Measurements from ENCODE around the gene SLC37A1. TPM values are rescaled to one million over a fixed set of nuclear protein-coding genes. Genes with fewer than 3 reads are reported as not detected.

Gene SLC37A1
- total RNA-seq, 1 donor from 2014 or later, result 6.7 TPM

DNA sequence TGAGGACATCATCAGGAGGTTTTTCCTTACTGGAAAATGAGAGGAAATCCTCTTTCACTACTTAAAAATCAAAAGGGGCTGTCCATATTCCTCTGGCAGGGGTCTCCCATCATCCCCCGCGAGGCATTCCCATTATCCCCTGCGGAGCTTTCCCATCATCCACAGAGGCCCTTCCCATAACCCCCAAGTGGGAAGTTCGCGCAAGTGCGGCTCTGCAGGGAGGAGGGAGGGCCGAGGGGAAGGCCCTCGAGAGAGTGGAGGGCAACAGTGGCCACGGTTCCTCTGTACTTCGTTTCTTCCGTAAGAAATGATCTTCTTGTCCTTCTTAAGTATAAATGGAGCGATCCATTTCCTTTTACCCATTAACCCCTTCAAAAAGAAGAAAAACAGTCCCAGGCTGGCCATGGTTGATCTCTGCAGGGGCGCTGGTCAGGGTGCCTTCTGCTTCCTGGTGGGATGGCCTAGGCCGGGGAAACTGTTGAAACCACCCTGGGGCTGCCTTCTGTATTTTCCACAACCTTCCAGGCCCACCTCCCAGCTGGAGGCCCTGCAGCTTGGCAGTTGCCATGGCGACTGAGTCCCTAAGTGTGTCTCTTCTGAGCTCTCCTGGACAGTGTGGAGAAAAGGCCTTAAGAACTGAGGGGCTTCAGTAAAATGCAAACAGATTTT, 14.1 kb upstream of the SLC37A1 start:
- intact Hi-C loops (cut with DNase I), result loop anchor here (10.0 kb wide), 1 partner anchor 355 kb away; no protein-coding TSS in a partner anchor
- DNase-seq (ENCODE audit: low spot score), result no peak

DNA sequence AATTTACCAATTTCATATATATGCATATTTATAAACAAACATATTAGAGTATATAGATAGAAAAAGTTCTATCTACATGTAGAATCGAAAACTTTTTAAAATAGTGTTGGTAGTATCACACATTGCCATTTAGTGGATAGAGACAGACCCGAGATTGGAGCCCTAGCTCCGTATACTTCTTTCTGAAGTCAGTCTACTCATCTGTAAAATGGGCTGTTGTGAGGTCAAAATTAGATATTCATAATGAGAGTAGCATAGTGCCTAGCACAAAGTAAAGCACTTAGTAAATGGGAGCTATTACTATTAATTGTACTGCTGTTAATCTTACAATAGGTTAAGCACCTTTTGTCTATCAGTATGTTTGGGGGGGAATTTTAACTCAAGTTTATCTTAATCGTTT, 13.4 kb upstream of the SLC37A1 start:
- intact Hi-C loops (cut with DNase I), result no loop called here
- DNase-seq (ENCODE audit: low spot score), result no peak

DNA sequence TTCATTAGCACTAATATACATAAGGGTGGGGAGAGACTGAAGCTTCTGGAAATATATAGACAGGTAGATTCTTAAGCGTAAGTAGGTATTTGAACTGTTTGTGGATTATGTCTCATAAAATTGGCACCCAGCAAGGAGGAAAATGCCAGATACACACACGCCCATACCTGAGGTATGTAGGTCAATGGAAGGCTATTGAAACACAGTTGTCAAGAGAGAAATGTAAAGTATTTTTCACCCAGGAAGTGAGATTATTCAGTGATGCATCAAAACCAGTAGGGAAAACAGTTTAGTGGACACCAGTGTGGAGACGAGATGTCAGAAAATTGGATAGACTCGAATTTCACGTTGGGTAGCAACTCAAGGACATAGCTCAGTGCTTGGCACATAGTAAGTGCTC, 12.9 kb upstream of the SLC37A1 start:
- DNase-seq (ENCODE audit: low spot score), result no peak
- intact Hi-C loops (cut with DNase I), result no loop called here

DNA sequence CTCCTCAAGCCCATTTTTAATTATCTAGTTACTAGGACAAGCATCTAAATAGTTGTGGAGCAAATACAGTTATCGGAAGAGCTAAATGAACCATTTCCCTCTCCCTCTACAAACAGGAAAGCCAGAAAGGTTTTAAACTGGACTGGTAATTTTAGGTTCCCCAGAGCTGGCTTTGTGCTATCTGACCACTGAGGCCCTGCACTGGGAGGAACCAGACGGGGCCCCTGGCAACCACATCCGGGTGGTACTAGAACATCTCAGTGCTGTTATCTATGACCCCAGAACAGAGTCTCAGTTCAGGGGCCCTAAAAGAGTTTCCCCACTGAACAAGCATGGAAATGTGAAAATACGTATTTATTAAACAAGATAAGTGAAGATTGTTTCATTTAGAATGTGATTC, 9.9 kb upstream of the SLC37A1 start:
- no peak for DNase-seq (ENCODE audit: low spot score)
- intact Hi-C loops (cut with DNase I), result no loop called here

DNA sequence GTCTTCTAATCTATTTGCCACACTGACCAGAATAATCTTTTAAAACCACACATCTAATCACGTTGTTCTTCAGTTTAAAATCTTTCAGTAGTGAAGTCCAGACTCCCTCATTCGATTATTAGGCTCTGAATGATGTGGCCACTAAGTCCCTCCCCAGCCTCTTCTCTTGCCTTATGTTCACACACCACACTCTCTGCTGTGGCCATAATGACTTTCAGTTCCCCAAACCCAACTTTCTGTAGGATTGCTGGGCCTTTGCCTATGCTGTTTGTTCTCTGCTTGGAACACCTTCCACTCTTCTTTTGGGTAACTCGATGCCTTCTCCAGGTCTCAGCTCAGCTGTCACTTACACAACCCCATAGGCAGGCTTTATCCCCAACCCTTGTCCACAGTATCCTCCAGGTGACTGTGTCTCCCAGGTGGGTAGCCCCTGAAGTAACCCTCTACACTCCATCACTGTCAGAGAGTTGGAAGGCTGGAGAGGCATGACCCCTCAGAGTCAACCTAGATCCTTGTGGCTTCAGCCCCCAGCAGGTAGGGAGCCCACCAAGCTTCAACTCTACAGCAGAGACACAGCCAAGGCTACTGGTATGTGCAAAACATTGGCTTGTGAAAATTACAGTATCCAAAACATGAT, 8.4 kb upstream of the SLC37A1 start:
- intact Hi-C loops (cut with DNase I), result no loop called here
- no peak for DNase-seq (ENCODE audit: low spot score)

DNA sequence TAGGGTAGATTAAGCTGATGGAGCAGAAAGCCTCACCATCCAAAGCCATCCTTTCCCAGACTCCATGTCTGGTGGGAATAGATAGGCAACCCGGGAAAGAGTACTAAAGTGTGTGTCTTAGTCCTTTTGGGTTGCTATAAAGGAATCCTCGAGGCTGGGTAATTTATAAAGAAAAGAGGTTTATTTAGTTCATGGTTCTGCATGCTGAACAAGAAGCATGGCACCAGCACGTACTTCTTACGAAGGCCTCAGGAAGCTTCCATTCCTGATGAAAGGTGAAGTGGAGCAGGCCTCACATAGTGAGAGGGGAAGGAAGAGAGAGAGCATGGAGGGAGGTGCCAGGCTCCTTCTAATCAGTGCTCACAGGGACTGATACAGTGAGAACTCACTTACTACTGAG, 6.2 kb upstream of the SLC37A1 start:
- no peak for DNase-seq (ENCODE audit: low spot score)
- intact Hi-C loops (cut with DNase I), result no loop called here

DNA sequence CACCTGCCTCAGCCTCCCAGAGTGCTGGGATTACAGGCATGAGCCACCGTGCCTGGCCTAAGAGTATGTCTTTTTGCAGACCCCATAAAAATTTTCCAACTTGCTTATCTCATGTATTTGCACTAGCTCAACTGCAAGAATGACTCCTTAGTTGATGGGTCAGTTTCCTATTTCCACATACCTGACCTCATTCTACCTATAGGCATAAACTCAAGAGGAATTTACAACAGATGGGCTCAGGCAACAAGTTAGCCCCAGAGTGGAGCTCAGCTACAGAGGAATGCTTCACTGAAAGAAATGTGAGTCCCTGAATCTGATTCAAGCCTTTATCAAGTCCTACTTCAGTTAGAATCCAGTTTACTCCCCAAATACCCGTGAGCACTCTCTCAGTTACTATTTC, 5.3 kb upstream of the SLC37A1 start:
- intact Hi-C loops (cut with DNase I), result no loop called here
- no peak for DNase-seq (ENCODE audit: low spot score)

DNA sequence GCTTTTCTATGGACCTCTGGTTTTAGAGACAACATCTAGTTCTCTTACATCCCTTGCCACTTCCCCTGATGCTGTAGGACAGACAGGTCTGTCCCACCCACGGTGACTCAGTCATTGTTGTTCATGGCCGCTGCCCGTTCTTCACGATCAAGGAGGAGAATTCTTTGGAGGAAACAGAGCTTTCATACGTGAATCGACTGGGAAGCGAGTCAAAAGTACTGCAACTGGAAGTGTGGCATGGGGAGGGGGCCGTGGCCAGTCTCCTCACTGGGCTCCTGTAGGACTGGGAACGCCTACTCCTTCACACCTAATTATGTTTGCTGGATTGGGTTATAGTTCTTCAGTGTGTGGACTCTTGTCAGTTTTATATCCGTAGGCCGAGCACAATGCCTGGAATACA, 4.4 kb upstream of the SLC37A1 start:
- intact Hi-C loops (cut with DNase I), result no loop called here
- no peak for DNase-seq (ENCODE audit: low spot score)

DNA sequence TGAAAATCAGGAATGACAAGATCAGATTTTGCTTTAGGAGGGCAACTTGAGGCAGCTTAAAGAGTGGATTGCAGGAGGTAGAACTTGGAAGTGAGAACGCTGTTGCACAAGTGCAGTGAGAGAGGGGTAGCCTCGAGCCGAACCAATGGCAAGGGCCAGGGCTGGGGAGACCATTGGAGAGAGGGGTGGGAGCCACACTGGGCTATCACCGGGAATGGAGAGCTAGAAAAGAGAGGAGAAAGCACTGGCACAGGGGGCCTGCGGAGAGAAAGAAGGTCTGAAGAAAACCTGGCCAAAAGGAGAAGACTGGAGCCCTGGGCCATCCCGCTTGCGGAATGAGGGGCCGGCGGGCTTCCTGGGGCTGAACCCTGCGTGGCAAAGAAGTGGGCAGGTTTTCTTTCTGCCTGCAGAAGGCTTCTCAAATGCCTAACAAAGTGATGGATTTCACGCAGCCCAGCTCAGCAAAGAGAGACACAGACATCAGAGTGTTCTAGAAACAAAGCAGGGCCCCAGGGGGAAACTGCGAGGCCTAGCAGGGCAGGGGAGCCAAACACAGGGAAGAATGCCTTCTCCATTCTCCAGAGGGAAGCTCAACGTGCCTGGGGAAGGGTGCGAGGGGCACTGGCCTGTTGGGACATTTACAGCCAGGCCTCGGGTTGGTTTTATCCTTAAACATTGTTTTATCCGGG, 1.2 kb upstream of the SLC37A1 start:
- intact Hi-C loops (cut with DNase I), result no loop called here
- no peak for DNase-seq (ENCODE audit: low spot score)

DNA sequence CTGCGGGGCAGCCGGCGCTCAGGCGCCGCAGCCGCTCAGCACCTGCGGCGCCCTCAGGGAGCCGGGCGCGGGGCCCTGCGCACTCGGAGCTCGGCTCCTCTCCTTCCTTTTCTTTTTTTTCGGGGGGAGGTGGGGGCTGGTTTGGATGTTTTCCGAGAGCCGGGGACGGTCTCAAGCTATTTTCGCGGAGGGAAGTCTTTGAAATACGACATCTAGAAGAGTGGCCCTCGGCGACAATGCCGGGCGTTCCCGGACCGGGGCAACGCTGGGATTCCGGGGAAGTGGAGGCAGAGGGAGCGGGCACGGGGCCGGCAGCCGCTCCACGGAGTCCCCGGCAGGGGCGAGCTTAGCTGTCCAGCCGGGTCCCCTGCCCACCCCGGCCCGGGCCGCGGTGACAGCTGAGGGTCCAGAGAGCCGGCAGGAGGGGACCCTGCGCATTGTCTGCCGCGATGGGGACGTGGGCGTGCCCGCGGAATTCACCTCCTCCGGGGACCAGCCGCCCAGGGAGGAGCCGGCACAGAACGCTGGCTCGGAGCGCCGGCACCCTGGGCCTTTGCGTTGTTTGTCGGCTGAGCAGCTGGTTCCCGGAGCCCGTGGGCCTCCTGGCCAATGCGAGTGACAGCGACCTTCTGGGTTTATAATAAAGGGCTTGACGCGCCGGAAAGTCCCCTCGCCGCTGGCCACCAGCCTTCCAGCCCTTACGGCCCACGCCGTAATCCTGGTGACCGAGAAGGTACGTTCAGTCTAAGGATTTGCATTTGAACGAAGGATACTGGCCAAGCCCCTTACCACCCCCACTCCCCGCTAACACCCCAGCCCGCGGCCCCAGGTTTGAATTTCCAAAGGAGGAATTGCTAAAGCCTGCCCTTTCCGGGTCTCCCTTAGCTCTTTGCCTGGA, 582 bp downstream of the SLC37A1 start:
- DNase-seq (ENCODE audit: low spot score), result peak; percentile 80
- intact Hi-C loops (cut with DNase I), result no loop called here

DNA sequence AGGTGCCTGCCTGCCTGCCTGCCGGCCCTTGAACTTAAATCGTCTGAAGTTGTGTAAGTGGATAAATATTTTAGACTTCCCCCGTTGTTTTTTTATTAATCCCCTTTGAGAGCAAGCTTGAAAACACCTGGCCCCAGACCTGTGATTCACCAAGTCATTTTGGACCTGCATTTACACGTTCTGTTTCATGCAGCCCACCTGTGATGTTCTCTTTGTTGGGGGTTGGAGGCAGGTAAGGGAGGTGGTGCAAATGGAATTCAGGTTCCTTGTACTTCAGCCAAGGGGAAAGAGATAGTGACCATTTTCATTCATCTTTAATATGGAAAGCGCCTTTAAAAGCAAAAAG, 1.2 kb downstream of the SLC37A1 start:
- intact Hi-C loops (cut with DNase I), result no loop called here
- no peak for DNase-seq (ENCODE audit: low spot score)

DNA sequence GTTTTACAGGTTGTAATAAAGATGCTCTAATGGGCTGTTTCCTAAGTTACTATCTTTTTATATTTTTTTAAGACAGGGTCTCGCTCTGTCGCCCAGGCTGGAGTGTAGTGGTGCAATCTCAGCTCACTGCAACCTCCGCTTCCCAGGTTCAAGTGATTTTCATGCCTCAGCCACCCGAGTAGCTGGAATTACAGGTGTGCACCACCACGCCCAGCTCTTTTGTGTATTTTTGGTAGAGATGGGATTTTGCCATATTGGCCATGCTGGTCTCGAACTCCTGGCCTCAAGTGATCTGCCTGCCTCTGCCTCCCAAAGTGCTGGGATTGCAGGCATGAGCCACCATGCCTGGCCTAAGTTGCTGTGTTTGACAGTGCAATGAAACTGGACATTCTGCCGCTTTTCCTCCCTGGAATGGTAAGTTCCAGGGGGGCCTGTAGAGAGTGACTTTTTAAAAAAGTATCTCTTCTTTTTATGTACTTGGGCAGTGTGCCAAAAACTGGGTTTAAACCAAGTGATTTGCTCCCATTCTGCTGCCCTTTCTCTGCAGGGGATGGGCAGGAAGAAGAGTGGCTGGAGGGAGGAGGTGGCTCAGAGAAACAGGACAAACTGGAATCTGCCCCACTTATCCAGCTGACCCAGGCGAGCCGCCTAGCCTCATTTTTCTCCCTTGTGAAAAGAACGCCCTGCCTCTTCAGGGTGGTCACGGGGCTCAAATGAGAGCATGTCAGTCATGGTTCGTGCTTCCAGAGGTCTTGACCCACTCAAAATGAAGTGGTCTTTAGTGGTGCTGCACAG, 2.3 kb downstream of the SLC37A1 start:
- intact Hi-C loops (cut with DNase I), result no loop called here

DNA sequence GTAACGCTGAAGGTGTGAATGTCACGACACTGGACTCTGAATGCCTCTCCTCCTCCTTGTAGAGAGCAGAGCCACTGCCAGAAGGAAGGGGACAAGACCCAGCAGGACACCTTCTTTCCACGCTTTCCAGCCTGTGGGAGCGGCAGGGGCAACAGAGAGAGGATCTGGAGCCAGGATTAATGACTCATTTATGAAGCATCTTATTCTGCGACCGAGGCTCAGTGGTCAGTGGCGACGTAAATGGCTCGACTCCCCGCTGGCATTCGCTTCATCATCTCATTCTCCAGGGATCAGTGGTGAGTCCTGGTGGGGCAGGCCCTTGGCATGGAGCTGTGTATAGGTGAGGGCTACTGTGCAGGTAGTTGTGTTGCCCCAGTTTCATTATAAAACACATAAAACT, 4.6 kb downstream of the SLC37A1 start:
- intact Hi-C loops (cut with DNase I), result no loop called here
- no peak for DNase-seq (ENCODE audit: low spot score)

More for the DNA sequence above, 2.3 kb downstream of the SLC37A1 start:
- DNase-seq (ENCODE audit: low spot score), result no peak

DNA sequence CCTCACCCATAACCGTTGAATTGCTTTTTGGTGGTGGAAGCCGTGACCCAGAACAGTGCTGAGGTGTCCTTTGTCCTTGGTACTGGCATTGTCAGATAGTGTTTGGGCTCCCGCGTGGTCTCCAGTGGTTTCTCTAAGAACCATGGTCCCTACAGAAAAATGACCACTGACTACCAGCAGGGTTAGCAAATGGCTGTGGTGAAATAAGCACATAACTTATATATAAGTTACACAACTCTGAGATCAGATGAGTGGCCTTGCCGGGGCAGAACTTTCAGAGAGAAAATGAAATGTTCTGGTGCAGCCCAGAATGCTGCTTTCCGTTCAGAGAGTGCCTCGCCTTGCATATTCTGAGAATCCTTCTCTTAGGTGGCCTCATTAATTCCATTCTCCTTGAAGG, 5.0 kb downstream of the SLC37A1 start:
- intact Hi-C loops (cut with DNase I), result no loop called here

DNA sequence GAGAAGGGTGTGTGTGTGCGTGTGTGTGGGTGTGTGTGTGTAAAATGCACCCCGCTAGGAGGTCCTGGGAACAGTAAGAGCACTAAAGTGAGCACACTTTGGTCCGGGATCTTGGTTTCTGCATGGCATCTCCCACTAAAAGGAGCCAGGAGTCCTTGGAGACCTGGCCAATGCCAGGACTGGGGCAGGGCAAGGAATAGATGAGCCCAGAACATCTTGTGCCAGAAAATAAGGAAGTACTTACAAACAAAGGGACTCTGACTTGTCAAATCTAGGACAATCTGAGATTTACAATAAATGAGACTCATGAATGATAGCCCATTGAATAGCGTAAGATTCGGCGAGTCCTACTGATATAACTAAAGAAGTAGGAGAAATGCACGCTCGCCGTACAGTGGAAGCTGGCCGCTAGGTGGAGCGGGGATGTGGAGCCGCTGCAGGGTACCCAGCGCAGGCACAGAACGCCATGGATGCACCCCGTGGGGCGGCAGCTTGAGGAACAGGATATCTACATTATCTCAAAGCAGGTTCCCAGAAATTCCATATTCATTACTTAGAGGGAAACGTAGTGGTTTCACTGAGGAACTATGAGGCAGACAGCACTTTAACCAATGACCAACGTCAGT, 7.1 kb downstream of the SLC37A1 start:
- intact Hi-C loops (cut with DNase I), result no loop called here
- no peak for DNase-seq (ENCODE audit: low spot score)

More for the DNA sequence above, 5.0 kb downstream of the SLC37A1 start:
- no peak for DNase-seq (ENCODE audit: low spot score)

DNA sequence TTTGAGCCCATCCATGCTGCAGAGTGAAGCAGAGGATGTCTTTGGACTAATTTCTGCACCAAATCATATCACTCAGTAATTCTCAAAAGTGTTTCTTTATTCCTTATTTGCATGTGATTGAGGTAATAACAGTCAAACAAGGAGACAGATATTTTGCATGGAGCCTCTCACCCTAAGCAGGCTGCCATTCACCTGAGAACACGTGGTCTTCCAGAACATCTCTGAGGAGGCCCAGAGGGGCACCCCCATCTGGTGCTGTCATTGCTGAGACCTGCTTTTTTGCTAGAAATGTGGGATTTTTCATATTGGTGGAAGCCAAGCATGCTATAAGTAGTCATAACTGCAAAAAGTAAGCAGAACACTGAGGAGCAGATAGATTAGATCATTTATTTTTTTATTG, 7.7 kb downstream of the SLC37A1 start:
- intact Hi-C loops (cut with DNase I), result no loop called here
- DNase-seq (ENCODE audit: low spot score), result no peak

DNA sequence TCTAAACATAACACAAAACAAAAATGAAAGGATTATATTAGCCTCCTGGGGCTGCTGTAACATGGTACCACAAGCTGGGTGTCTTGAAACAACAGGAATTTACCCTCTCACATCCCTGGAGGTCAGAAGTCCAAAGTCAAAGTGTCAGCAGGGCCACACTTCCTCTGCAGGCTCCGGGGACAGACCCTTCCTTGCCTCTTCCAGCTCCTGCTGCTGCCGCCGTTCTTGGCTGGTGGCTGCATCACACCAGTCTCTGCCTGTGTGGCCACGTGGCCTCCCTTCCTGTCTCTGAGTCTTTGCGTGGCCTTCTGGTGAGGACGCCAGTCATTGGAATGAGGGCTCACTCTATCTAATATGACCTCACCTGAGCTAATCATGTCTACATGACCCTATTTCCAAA, 8.2 kb downstream of the SLC37A1 start:
- DNase-seq (ENCODE audit: low spot score), result no peak
- intact Hi-C loops (cut with DNase I), result no loop called here

DNA sequence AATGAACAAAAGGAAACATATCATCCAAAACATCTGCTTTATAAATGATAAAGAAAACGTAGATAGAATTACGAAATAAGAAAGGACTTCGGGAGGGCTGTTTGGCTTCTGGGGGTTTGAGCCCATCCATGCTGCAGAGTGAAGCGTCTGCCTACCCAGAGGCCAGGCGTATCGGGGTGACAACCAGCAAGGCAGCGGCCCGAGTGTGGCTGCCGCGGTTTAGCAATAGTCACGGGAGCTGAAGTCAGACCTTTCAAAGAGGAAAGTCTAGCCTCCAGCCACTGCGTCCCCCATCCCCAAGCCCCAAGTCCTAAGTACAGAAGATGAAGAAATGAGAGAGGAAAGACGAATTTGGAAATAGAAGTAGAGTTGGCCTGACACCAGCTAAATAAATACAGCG, 8.6 kb downstream of the SLC37A1 start:
- intact Hi-C loops (cut with DNase I), result no loop called here

DNA sequence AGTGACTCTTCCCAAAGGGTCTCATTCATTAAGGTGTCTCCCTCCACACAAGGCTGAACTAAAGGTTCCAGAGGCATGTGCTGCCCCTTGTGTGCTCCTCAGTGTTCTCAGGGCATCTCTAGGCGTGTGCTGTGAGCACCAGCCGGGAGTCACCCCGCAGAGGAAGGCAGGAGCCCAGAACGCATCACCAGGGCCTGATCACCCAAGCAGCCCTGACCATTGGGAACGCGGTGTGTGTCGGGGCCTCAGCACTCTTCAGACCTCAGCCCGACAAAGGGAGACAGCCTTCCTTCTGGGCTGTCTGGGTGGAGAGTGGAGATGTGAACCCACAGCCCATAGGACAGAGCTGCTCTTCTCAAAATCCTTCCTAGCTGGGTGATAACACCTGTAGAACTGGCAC, 9.1 kb downstream of the SLC37A1 start:
- DNase-seq (ENCODE audit: low spot score), result no peak
- intact Hi-C loops (cut with DNase I), result no loop called here

More for the DNA sequence above, 8.6 kb downstream of the SLC37A1 start:
- no peak for DNase-seq (ENCODE audit: low spot score)

All from cardiac septum (tissue), 1 donor.